HG02840 (cell line): ENCODE results near the gene CBARP.

ENCODE experiments used
- ATAC-seq: cut with Tn5 transposase; IDR thresholded peaks from one replicate; pipeline ENCODE4 v1.9.1; 2021; ENCODE audit warnings: mild to moderate bottlenecking, moderate library complexity, moderate number of reproducible peaks; ENCODE audit not compliant: unreplicated experiment, low FRiP score

CBARP gene

DNA sequence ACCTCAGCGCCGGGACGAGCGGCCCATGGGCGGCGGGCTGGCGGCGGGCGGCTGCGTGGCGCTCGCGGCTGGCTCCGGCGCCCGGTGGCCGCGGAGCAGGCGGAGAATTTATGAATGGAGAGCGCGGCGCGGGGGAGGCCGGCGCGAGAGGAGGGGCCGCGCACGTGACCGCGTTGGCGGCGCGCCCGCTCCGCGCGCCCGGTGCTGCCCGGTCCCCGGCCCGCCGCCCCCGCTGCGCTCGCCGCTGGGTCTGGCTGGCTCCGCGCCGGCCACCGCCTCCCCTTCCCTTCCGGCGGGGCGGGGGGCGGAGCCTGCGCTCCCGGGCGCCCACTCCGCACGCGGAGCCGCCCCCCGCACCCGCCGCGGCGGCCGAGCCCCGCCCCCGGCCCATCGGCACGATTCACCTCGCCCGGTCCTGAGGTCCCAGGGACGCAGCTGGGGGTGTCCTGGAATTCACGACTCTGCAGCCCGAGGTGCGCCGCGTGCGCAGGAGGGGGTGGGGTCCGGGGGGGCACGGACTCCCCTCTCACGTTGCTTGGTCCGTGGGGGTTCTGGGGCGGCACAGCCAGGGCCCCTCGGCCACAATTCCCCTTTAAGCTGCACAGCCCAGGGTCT lies at the start of gene CBARP:
CBARP (minus strand) TSS at position 252 of the 615 bp plus-strand sequence. CDS start 1,905 bp downstream, outside the sequence.
- ATAC-seq: no peak

GRCh38 chr19:1286487-1287353 lies 48.9 kb upstream of the CBARP start:
- no peak for ATAC-seq

- ATAC-seq: no peak
Observed at GRCh38 chr19:1285737-1286360, 48.0 kb upstream of the CBARP start, which contains the start of gene EFNA2. EFNA2 (plus strand) TSS chr19:1285873; CDS start chr19:1286169, 296 bp downstream.

DNA sequence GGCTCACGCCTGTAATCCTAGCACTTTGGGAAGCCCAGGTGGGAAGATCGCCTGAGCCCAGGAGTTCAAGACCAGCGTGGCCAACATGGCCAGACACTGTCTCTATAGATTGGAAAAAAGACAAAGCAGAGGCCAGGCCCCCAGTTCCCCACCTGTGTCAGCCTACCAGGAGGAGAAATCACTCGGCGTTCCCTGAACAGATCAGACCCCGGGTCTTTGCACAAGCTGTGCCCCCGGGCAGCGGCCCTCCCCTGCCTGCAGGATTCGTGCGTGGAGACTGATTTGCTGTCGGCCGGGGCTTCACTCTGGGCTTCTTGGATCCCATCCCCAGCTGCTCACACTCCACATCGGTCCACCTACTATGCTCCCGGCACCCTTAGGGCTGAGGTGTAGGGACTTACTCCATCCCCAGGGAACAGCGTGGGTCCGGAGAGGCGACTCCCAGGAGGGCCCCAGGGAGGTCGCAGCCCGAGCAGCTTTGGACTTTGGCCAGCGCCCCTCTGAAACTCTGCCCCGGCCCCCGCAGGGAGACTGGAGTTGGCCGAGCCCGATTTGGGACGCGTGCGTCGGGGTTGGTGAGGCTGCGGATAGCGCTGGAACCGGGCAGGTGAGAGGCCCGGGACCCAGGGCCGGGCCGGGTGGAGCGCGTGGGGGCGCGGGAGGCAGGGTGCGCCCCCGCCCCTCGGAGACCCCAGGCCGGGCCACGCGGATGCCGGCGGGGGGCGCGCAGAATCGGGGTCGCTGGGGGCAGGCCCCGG lies 47.4 kb upstream of the CBARP start:
- ATAC-seq: no peak

GRCh38 chr19:1284293-1284978 lies 46.6 kb upstream of the CBARP start:
- ATAC-seq: no peak

GRCh38 chr19:1283917-1284292 lies 46.1 kb upstream of the CBARP start:
- ATAC-seq: no peak

DNA sequence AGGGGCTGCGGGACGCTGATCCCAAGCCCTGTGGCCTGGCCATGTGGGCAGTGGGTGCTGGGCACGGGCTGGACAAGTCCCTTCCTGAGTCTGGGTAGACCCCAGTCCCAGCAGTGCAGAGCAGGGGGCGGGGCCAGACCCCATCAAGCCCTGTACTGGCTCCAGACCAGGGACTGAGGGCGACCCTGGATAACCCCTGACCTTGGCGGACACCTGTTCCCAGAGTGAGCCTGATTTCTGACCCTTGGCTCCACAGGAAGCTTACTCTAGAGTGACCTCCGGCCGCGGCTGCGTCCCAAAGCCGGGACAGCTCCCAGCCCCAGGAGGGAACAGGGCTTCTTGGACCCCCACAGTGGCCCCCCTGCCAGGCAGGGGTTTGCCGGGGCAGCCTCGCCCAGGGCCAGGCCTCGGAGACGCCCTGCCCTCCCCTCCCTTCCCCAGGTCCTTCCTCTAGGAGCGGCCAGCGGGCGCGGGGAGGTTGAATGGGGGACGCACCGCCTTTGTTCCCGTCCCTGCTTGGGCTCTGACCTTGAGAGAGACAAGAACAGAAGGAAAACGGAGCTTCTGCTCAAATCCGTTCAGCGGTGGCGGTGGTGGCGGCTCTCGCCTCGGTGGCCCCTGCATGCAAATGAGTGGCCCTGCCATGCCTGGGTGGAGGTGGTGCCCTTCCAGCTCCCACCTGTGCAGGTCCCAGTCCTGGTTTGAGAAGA lies 45.6 kb upstream of the CBARP start:
- ATAC-seq: no peak

DNA sequence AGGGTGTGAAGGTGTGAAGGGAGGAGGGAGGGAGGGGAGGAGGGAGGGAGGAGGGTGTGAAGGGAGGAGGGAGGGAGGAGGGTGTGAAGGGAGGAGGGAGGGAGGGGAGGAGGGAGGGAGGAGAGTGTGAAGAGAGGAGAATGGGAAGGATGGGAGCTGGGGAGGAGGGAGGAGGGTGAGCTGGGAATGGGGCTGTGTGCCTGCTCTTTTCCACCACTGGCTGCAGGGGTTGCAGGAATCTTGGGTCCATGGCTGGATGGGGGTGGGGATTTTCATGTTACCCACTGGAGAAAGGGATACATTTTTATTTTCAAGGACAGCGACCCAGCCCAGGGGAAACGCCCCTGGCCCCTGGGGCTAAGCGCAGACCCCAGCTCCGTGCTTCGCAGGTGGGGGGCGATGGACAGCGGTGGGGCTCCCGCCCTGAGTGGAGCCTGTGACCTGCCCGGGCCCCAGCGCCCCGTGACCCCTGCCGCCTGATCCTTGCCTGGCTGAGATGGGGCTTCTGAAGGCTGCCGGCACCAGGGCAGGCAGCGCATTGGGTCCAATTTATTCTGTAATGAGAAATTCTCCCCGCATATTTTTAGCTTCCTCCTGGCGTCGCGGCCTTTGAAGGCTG lies 44.9 kb upstream of the CBARP start:
- no peak for ATAC-seq

- ATAC-seq: no peak
Observed at GRCh38 chr19:1281569-1282287, 43.9 kb upstream of the CBARP start.

DNA sequence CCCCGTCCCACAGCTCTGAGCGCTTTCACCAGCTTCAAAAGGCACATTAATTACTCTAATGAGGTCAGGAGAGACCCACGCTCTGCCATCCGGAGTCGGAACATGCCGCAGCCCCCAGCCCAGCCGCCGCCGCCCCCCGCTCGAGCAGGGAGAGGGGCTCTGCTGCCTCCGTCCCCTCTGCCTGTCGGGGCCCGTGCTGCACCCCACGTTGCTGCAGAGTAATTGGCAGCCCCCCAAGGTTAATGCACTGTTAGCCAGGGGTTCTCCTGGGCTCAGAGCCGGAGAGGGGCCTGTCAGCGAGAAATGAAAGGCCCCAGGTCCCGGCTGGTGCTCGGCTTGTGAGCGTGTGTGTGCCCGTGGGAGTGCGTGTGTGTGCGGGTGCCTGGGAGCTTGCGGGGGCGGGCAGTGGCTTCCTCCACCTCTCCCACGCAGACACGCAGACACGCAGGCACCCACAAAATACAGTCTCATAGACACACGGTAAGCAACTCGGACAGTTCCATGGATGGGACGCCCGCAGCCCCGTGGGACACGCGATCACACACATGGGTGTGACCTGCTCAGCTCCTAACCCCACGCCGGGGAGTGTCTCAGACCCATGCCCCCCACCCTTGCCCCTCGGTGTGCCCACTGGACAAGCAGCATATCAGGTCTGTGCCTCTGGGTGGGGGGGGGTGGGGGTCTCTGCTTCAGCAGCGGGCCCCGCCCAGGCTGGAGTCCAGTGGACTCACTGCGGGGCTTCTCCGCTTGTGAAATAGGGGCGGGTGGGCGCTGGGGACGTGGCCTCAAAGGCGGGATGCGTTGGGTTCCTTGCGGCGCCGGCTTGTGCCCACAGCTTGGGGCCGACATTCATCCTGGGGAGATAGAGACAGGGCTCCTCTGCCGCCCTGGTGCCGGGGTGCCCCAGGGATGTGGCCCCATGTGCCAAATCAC lies 43.1 kb upstream of the CBARP start:
- no peak for ATAC-seq

DNA sequence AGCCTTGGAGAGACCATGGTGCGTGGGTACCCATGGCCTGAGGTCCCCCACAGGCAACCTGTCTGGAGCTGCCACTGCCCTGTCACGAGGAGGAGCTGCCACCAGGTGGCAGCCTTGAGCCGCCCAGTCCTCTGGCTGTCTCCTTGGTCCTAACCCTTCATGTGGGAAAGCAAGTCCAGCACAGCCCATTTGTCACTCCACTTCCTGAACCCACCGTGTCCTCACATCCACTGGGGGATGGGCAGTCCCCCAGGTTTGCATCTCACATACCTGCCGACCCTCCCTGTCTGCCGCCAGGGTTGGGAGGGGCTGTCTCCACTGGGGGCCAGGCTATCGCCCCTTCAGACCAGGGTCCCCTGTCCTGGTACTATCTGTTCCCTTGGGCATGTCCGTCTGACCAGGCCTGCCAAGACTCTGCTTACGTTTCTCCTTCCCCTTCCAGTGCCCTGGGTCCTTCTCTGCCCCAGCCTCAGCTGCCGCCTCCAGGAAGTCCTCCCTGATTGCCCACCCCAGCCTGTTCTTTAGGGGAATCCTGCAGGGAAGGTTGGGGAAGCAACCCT lies 42.1 kb upstream of the CBARP start:
- ATAC-seq: no peak

DNA sequence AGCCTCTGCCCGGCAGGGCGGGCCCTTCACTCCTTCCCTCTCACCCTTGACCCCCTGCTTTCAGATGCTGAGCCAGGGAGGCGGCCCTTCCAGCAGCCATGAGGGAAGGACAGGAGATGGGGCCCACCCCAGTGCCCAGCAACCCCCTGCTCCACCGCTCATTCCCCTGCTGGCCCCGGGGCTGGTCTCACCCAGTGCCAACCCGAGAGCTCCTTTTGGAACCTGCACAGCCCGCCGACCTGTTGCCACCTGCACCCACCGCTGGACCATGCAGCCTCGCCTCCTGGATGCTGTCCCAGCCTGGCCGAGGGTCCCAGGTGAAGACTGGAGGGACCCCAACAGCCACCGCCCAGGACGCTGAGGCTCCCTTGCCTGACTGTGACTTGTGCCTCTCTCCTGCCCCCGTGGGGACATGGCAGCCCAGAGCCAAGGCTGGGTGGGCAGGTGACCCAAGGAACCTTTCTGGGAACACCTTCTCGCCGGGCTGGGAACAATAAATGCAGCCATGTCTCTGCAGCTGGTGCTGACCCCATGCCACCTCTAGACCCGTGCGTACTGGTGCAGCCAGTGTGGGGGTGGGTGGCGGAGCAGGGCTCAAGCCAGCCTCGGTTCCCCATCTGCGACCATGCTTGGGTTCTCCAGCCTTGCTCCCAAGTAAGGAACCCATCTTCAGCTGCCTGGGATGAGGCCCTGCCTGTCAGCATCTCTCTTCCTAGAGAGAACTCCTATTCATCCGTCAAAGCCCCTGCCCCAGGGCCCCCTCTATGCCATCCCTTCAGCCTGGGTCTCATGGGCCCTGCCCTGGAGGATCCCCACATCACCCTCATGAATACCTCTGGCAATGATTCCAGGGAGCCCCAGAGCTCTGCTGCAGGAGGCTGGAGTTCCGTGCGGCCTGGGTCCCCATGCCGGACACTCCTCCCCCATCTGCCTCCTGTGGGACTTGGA lies 41.2 kb upstream of the CBARP start:
- no peak for ATAC-seq

DNA sequence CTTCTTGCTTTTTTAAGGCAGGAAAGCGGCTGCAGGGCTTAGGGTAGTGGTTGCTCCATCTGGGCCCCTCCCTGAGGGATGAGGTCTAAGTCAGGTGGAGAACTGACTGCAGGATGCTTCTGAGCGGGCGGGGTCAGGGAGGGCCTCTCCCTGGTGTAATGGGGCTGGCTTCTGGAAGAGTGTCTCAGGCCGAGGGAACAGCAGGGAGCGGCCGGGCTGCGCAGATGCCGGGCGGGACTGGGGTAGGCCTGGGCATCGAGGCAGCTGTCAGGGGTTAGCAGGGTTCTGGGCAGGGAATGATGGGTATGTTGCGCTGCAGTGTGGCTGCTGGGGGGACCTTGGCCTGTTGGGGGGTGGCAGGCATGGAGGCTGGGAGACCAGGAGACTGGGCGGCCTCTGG lies 40.3 kb upstream of the CBARP start:
- no peak for ATAC-seq

GRCh38 chr19:1277061-1277460 lies 39.3 kb upstream of the CBARP start:
- no peak for ATAC-seq

DNA sequence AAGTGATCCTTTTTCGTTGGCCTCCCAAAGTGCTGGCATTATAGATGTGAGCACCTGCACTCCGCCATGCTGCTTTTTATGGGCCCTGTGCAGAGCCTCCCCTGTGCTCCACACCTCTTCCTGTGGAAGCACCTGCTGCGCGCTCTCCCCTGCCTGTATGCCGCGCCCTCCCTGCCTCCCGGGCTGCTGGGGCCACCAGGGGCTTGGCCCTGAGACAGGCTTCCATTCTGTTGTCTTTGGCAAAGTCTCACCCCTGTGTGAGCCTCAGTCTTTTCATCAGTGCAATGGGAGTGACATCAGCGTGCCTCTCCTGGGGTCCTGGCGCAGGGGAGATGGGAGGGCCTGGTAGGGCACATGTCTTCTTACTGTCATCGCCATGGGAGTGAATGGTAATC lies 38.8 kb upstream of the CBARP start:
- no peak for ATAC-seq
